Fibroblast of villous mesenchyme (primary cell): ENCODE data around the gene MIGA1. TPM values are rescaled to one million over a fixed set of nuclear protein-coding genes. Genes with fewer than 3 reads are reported as not detected.
A peak's percentile ranks its signal among the peaks of the same experiment; 100 is the strongest.
"Not testable (repeated sequence)": the region's sequence is repeated elsewhere in the genome, so short reads cannot be mapped to it uniquely, and the experiment has no call there.

Experiments
- DNase-seq: peaks from one replicate; pipeline ENCODE4 v3.0.0-alpha.2; 2010; ENCODE audit warnings: low read depth
- H3K4me3 ChIP-seq: 2 replicates; pipeline ENCODE4 v1.5.1; 2011; ENCODE audit warnings: low read depth, mild to moderate bottlenecking, low read length
- CTCF ChIP-seq: IDR thresholded peaks from 2 replicates; pipeline ENCODE4 v1.5.1; 2012; ENCODE audit warnings: low read depth, mild to moderate bottlenecking, low read length; ENCODE audit not compliant: insufficient read depth
- total RNA-seq: library from RNA; depleted of rRNA; stranded (reverse); fragments of >200 nt; gene quantifications from 2 replicates; pipeline ENCODE4 v1.2.3, GENCODE V29; 2012

The MIGA1 gene
- total RNA-seq, 1 donor: 16.8 TPM

- DNase-seq: no peak
- no peak for TF ChIP-seq CTCF
- no peak overlapping the region for H3K4me3 ChIP-seq
Measured at GRCh38 chr1:77824694-77825093, 45.2 kb downstream of the MIGA1 start.

- TF ChIP-seq CTCF: peak; percentile 40
- DNase-seq: peak; percentile 90
- no peak overlapping the region for H3K4me3 ChIP-seq
Measured at GRCh38 chr1:77825131-77825709, 45.8 kb downstream of the MIGA1 start.

GRCh38 chr1:77826851-77827250 lies 47.4 kb downstream of the MIGA1 start:
- not testable (repeated sequence) for H3K4me3 ChIP-seq, DNase-seq

GRCh38 chr1:77828098-77828497 lies 48.6 kb downstream of the MIGA1 start:
- TF ChIP-seq CTCF: no peak
- no peak overlapping the region for H3K4me3 ChIP-seq
- DNase-seq: no peak

- no peak for DNase-seq
- no peak for TF ChIP-seq CTCF
- H3K4me3 ChIP-seq: no peak overlapping the region
Measured at GRCh38 chr1:77829851-77830250, 50.4 kb downstream of the MIGA1 start.

- TF ChIP-seq CTCF: no peak
- DNase-seq: peak; percentile 59
- no peak overlapping the region for H3K4me3 ChIP-seq
Measured at GRCh38 chr1:77830946-77831345, 51.5 kb downstream of the MIGA1 start.

GRCh38 chr1:77831566-77831965 lies 52.1 kb downstream of the MIGA1 start:
- TF ChIP-seq CTCF: no peak
- DNase-seq: peak; percentile 35
- H3K4me3 ChIP-seq: no peak overlapping the region
